K562 (cell line): ENCODE results near the gene CFL1. TPM values are rescaled to one million over a fixed set of nuclear protein-coding genes. Genes with fewer than 3 reads are reported as not detected.

ENCODE experiments used
- ATAC-seq: fragments of 200-7000 bp; cut with Tn5 transposase; 3 replicates; pipeline ENCODE4 v1.9.1; 2020; ENCODE audit warnings: moderate library complexity
- BruUV-seq: library from RNA; stranded (reverse); fragments of 400-500 nt; replicated peaks from 2 replicates; lab custom pipeline; 2021; lab: Mats Ljungman, UMichigan
- CTCF ChIA-PET: fragments of 300-600 bp; formaldehyde crosslinking; extraction: SDS; loops from one replicate; lab custom pipeline; 2021; ENCODE audit warnings: low intra/inter-chr PET ratio; lab: Yijun Ruan, JAX
- POLR2A ChIA-PET: fragments of 300-600, 350-650 bp; sonication (Branson Sonifier 250); formaldehyde crosslinking; extraction: SDS; loops from one replicate; lab custom pipeline; 2021; ENCODE audit warnings: antibody characterized with exemption, inconsistent platforms; lab: Yijun Ruan, JAX
- DNase-seq, 4 experiments: peaks; one replicate each; pipeline versions ENCODE4 v3.0.0 to v3.0.0-alpha.2; 2011 to 2018; ENCODE audit warnings: low spot score in 3 of 4, mixed read lengths in 3 of 4; ENCODE audit errors: extremely low read depth in 1 of 4
- FAIRE-seq: peaks from 2 replicates; lab custom pipeline; 2011; peaks lifted over from hg19 to GRCh38; lab: Jason Lieb, UNC
- H2AFZ ChIP-seq: 2 replicates; pipeline ENCODE4 v1.6.0; 2011; ENCODE audit warnings: low read depth, low read length, control low read depth, inconsistent platforms
- H3K27ac ChIP-seq: fragments of 200-600 bp; 3 replicates; pipeline ENCODE4 v1.8.0; 2011; ENCODE audit warnings: low read depth, mild to moderate bottlenecking, control low read depth, inconsistent platforms, low read length, moderate library complexity, mixed read lengths; ENCODE audit errors: extremely low read depth
- H3K27me3 ChIP-seq, 2 experiments: fragments of 300-600 bp in 1 of 2; 2 replicates in 1 of 2; 3 replicates in 1 of 2; pipeline versions ENCODE4 v1.6.0 to v1.8.0; 2011; ENCODE audit warnings: inconsistent platforms in 2 of 2, low read length in 2 of 2, mild to moderate bottlenecking in 1 of 2, mixed read lengths in 1 of 2, moderate library complexity in 1 of 2; ENCODE audit not compliant: control insufficient read depth in 2 of 2, insufficient read depth in 2 of 2
- H3K36me3 ChIP-seq: fragments of 300-600 bp; 3 replicates; pipeline ENCODE4 v1.8.0; 2011; ENCODE audit warnings: mild to moderate bottlenecking, low read length, inconsistent platforms; ENCODE audit not compliant: control insufficient read depth, insufficient read depth
- H3K4me1 ChIP-seq, 2 experiments: fragments of 200-600 bp in 1 of 2; replicated peaks in 1 of 2; 2 replicates in 1 of 2; 3 replicates in 1 of 2; pipeline versions ENCODE4 v1.5.1 to v1.8.0; 2011; ENCODE audit warnings: inconsistent platforms in 2 of 2, low read length in 2 of 2, mild to moderate bottlenecking in 1 of 2, mixed read lengths in 1 of 2, moderate library complexity in 1 of 2; ENCODE audit not compliant: control insufficient read depth in 2 of 2, insufficient read depth in 2 of 2
- H3K4me2 ChIP-seq: 2 replicates; pipeline ENCODE4 v1.6.1; 2011; ENCODE audit warnings: low read length, control low read depth, inconsistent platforms, mixed read lengths; ENCODE audit not compliant: insufficient read depth
- H3K4me3 ChIP-seq: fragments of 200-600 bp; sonication (generic), shearing (Covaris generic); 2 replicates; pipeline ENCODE4 v1.5.1; 2016; ENCODE audit warnings: control low read depth, inconsistent platforms
- H3K79me2 ChIP-seq: fragments of 200-600 bp; 3 replicates; pipeline ENCODE4 v1.8.0; 2011; ENCODE audit warnings: low read length, inconsistent platforms; ENCODE audit not compliant: control insufficient read depth, insufficient read depth
- H3K9ac ChIP-seq, 2 experiments: 2 replicates each; pipeline versions ENCODE4 v1.6.0 to v1.6.1; 2011; ENCODE audit warnings: low read depth in 2 of 2, low read length in 2 of 2, control low read depth in 1 of 2, inconsistent platforms in 1 of 2, mild to moderate bottlenecking in 1 of 2, mixed read lengths in 1 of 2; ENCODE audit not compliant: insufficient read depth in 1 of 2
- H3K9me1 ChIP-seq: one replicate; pipeline ENCODE4 v1.6.0; 2011; ENCODE audit warnings: inconsistent platforms, mild to moderate bottlenecking, low read length, moderate library complexity; ENCODE audit not compliant: control insufficient read depth, insufficient read depth
- H3K9me3 ChIP-seq: replicated peaks from 2 replicates; pipeline ENCODE4 v1.5.1; 2011; ENCODE audit warnings: low read depth, low read length, inconsistent platforms; ENCODE audit not compliant: control insufficient read depth, insufficient read depth
- H4K20me1 ChIP-seq: replicated peaks from 2 replicates; pipeline ENCODE4 v1.6.1; 2011; ENCODE audit warnings: low read length, inconsistent platforms, mixed read lengths; ENCODE audit not compliant: control insufficient read depth, insufficient read depth
- BCL6 ChIP-seq: fragments of 250-450 bp; sonication (Bioruptor Pico); IDR thresholded peaks from 2 replicates; pipeline ENCODE4 v1.4.0; 2020
- PML ChIP-seq: IDR thresholded peaks from 2 replicates; pipeline ENCODE4 v1.6.1; 2012; ENCODE audit warnings: low read length, inconsistent platforms
- WHSC1 ChIP-seq: IDR thresholded peaks from one replicate; pipeline ENCODE4 v1.6.1; 2012; ENCODE audit warnings: low read length, control low read depth, inconsistent platforms
- ZNF253 ChIP-seq: fragments of 250-450 bp; sonication (Bioruptor Pico); conservative IDR thresholded peaks from 2 replicates; pipeline ENCODE4 v1.6.1; 2021; ENCODE audit warnings: mild to moderate bottlenecking
- ZNF41 ChIP-seq: fragments of 250-450 bp; sonication (Bioruptor Pico); conservative IDR thresholded peaks from 2 replicates; pipeline ENCODE4 v1.4.0; 2020; ENCODE audit warnings: mild to moderate bottlenecking
- WGBS: fragments of 100-300 bp; shearing (Covaris generic); methylation state at CpG from one replicate; pipeline ENCODE4 v1.1.6; 2016; ENCODE audit warnings: low coverage, mixed read lengths; ENCODE audit not compliant: insufficient coverage; ENCODE audit errors: missing lambda C conversion rate; 5-methylcytosine and 5-hydroxymethylcytosine counted together
- in situ Hi-C: fragments of 300-500 bp; cut with MboI; formaldehyde crosslinking; loops from 4 replicates; pipeline ENCODE4 v1.15.0; 2018; ENCODE audit warnings: inconsistent platforms, mixed read lengths
- intact Hi-C: fragments of 100-400 bp; cut with micrococcal nuclease; formaldehyde crosslinking; loops from 2 replicates; pipeline ENCODE4 v1.14.2; 2022
- polyA plus RNA-seq, 8 experiments: library from polyadenylated mRNA; depleted of rRNA in 4 of 8; stranded (reverse) in 5 of 8; unstranded in 3 of 8; fragments of >200 nt; fragmentation: Nextera tagmentation in 2 of 8; fragmentation: Illumina TruSeq in 1 of 8; extraction: Ambion mirVana in 2 of 8; extraction: Trizol in 1 of 8; gene quantifications; 2 replicates each; pipeline versions ENCODE4 v1.2.1 to v1.2.3, GENCODE V29; 2011 to 2014; ENCODE audit warnings: inconsistent platforms in 1 of 8, missing spikeins in 1 of 8
- total RNA-seq, 7 experiments: library from RNA; depleted of rRNA in 6 of 7; stranded (reverse); fragments of >200 nt in 6 of 7; fragmentation: Illumina TruSeq in 2 of 7; extraction: Trizol in 2 of 7; gene quantifications; 2 replicates each; pipeline versions ENCODE4 v1.2.1 to v1.2.3, GENCODE V29; 2011 to 2021; ENCODE audit warnings: low replicate concordance in 1 of 7
- TF ChIP-seq, protein P1 (sequence below): fragments of 250-450 bp; sonication (Bioruptor Pico); IDR thresholded peaks from 2 replicates; pipeline ENCODE4 v1.4.0; 2020; ENCODE audit warnings: mild to moderate bottlenecking
- TF ChIP-seq, protein P2 (sequence below), 3 experiments: fragments of 200-800 bp in 1 of 3; sonication (Bioruptor generic) in 1 of 3; sonication (generic) in 1 of 3; formaldehyde crosslinking in 1 of 3; IDR thresholded peaks; 2 replicates each; pipeline versions ENCODE4 v1.6.1 to v1.8.0; 2016 to 2022; ENCODE audit warnings: mild to moderate bottlenecking in 2 of 3, missing compliant biosample characterization in 2 of 3, missing genetic modification characterization in 2 of 3, missing genetic modification reagents in 1 of 3
- TF ChIP-seq, protein P3 (sequence below): fragments of 450-650 bp; IDR thresholded peaks from 2 replicates; pipeline ENCODE4 v1.6.1; 2014; ENCODE audit warnings: low read depth, mild to moderate bottlenecking, moderate library complexity, borderline replicate concordance

The CFL1 gene
- total and polyA plus RNA-seq, 9 of the 15 experiments (the other 6 are each of a cell fraction or from before 2014, with no cell fraction given), result 105 to 1,101 (median 859) TPM

DNA sequence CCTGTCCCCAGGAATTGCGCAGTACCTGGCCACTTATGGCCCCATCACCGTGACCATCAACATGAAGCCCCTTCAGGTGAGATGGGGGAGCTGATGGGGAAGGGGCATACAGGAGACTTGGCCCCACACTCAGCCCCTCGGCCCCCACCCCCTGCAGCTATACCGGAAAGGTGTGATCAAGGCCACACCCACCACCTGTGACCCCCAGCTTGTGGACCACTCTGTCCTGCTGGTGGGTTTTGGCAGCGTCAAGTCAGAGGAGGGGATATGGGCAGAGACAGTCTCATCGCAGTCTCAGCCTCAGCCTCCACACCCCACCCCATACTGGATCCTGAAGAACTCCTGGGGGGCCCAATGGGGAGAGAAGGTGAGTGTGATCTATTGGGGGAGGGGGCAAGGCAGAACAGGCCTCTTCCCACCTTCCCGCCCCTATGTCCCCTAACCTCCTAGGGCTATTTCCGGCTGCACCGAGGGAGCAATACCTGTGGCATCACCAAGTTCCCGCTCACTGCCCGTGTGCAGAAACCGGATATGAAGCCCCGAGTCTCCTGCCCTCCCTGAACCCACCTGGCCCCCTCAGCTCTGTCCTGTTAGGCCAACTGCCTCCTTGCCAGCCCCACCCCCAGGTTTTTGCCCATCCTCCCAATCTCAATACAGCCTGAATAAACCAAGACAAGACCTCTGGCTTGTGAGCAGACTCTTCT, 25.2 kb upstream of the CFL1 start:
- Histone ChIP-seq H4K20me1 (peaks cover 3% of the 10 kb centered on the region; the same call in 1 of the 2 replicates), H2AFZ (no peak overlapping the region), H3K9ac (no peak overlapping the region), H3K36me3 (peaks cover 50% of the 10 kb centered on the region), H3K4me1 (peaks cover 8 to 38% of the 10 kb centered on the region in 2 experiments; a peak in 3 of 5 replicates), H3K9me3 (no peaks in the 10 kb centered on the region), H3K79me2 (peaks cover 12% of the 10 kb centered on the region), H3K27ac (no peak overlapping the region), H3K4me3 (no peak overlapping the region)
- 87% methylated on average over 12 of the region's 13 CpGs for whole genome bisulfite sequencing
- ATAC-seq, result no peak
- POLR2A ChIA-PET, result interaction anchor here (0.6 to 14.4 kb wide), 5 partner anchors 9 to 65 kb away, joined by 3 to 147 read pairs (median 13); partner anchors contain the start of genes CFL1 and MUS81
- no peak for DNase-seq
- TF ChIP-seq, protein P1, sequence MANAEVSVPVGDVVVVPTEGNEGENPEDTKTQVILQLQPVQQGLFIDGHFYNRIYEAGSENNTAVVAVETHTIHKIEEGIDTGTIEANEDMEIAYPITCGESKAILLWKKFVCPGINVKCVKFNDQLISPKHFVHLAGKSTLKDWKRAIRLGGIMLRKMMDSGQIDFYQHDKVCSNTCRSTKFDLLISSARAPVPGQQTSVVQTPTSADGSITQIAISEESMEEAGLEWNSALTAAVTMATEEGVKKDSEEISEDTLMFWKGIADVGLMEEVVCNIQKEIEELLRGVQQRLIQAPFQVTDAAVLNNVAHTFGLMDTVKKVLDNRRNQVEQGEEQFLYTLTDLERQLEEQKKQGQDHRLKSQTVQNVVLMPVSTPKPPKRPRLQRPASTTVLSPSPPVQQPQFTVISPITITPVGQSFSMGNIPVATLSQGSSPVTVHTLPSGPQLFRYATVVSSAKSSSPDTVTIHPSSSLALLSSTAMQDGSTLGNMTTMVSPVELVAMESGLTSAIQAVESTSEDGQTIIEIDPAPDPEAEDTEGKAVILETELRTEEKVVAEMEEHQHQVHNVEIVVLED (CRISPR knock-in tag), result no peak
- TF ChIP-seq, protein P2, sequence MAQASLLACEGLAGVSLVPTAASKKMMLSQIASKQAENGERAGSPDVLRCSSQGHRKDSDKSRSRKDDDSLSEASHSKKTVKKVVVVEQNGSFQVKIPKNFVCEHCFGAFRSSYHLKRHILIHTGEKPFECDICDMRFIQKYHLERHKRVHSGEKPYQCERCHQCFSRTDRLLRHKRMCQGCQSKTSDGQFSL (CRISPR knock-in tag; IDR thresholded peaks at IDR 0.05), result no peak
- TF ChIP-seq, protein P2 (tag; IDR thresholded peaks at IDR 0.05), result no peak
- no peak for TF ChIP-seq PML
- no peak for TF ChIP-seq WHSC1
- no peak for TF ChIP-seq ZNF253
- no peak for TF ChIP-seq BCL6
- TF ChIP-seq ZNF41 (CRISPR knock-in tag), result no peak
- TF ChIP-seq, protein P3, sequence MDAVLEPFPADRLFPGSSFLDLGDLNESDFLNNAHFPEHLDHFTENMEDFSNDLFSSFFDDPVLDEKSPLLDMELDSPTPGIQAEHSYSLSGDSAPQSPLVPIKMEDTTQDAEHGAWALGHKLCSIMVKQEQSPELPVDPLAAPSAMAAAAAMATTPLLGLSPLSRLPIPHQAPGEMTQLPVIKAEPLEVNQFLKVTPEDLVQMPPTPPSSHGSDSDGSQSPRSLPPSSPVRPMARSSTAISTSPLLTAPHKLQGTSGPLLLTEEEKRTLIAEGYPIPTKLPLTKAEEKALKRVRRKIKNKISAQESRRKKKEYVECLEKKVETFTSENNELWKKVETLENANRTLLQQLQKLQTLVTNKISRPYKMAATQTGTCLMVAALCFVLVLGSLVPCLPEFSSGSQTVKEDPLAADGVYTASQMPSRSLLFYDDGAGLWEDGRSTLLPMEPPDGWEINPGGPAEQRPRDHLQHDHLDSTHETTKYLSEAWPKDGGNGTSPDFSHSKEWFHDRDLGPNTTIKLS, result no peak
- TF ChIP-seq, all 486 proteins: peak for 0
- no peaks in the 10 kb centered on the region for H3K27me3 ChIP-seq
- BruUV-seq, result no TSS peak
- CTCF ChIA-PET, result interaction anchor here (1.6 to 2.7 kb wide), 2 partner anchors 105 to 177 kb away, joined by 4 to 24 read pairs; no protein-coding TSS in a partner anchor
- FAIRE-seq, result no peak
- H3K9me1 ChIP-seq, result no peaks in the 10 kb centered on the region
- in situ Hi-C loops (loop anchor here (5.0 kb wide), 1 partner anchor 104 kb away; no protein-coding TSS in a partner anchor), intact Hi-C loops (no loop called here)
- no peak overlapping the region for H3K4me2 ChIP-seq
